DMS53 treated with DMSO at 0.1 percent for 48 hours (cell line): ENCODE results near the gene MKRN2OS.

Experiments used
- DNase-seq: peaks from one replicate; lab custom pipeline; 2025; ENCODE audit not compliant: unreplicated experiment; lab: John Stamatoyannopoulos, UW

The MKRN2OS gene

GRCh38 chr3:12515631-12516030, 29.7 kb downstream of the MKRN2OS start:
- DNase-seq: no peak

- no peak for DNase-seq
These were observed 31.4 kb downstream of the MKRN2OS start for GRCh38 chr3:12513694-12514446.

- DNase-seq: no peak
These were observed 32.7 kb downstream of the MKRN2OS start for GRCh38 chr3:12512534-12513118.

GRCh38 chr3:12509466-12509865, 35.8 kb downstream of the MKRN2OS start:
- no peak for DNase-seq

GRCh38 chr3:12508291-12508700, 37.0 kb downstream of the MKRN2OS start:
- no peak for DNase-seq

GRCh38 chr3:12507591-12508281, 37.6 kb downstream of the MKRN2OS start:
- DNase-seq: no peak

GRCh38 chr3:12506201-12506709, 39.0 kb downstream of the MKRN2OS start:
- DNase-seq: no peak

- no peak for DNase-seq
These were observed 42.0 kb downstream of the MKRN2OS start for GRCh38 chr3:12503126-12503957.

GRCh38 chr3:12501360-12502020, 43.8 kb downstream of the MKRN2OS start:
- no peak for DNase-seq

- no peak for DNase-seq
These were observed 45.8 kb downstream of the MKRN2OS start for GRCh38 chr3:12499474-12499873.

GRCh38 chr3:12496453-12496761, 48.9 kb downstream of the MKRN2OS start:
- no peak for DNase-seq

- DNase-seq: no peak
These were observed 49.4 kb downstream of the MKRN2OS start for GRCh38 chr3:12495749-12496452.

- no peak for DNase-seq
These were observed 54.8 kb downstream of the MKRN2OS start for GRCh38 chr3:12490547-12490946.

- no peak for DNase-seq
These were observed 55.5 kb downstream of the MKRN2OS start for GRCh38 chr3:12489832-12490231.
